Fibroblast of the aortic adventitia (primary cell): ENCODE results near the gene AKR1C8. TPM values are rescaled to one million over a fixed set of nuclear protein-coding genes. Genes with fewer than 3 reads are reported as not detected.
"Not testable (repeated sequence)": the region's sequence is repeated elsewhere in the genome, so short reads cannot be mapped to it uniquely, and the experiment has no call there.

ENCODE experiments used
- DNase-seq: peaks from one replicate; pipeline ENCODE4 v3.0.0-alpha.2; 2010; ENCODE audit warnings: low read depth
- H3K4me3 ChIP-seq: 2 replicates; pipeline ENCODE4 v1.5.1; 2011; ENCODE audit warnings: low read depth, mild to moderate bottlenecking, control low read depth, low read length, moderate library complexity
- CTCF ChIP-seq: IDR thresholded peaks from 2 replicates; pipeline ENCODE4 v1.5.1; 2011; ENCODE audit warnings: mild to moderate bottlenecking, low read length, control low read depth, inconsistent platforms; ENCODE audit not compliant: insufficient read depth
- total RNA-seq: library from RNA; depleted of rRNA; stranded (reverse); fragments of >200 nt; gene quantifications from 2 replicates; pipeline ENCODE4 v1.2.3, GENCODE V29; 2012; ENCODE audit warnings: low replicate concordance

AKR1C8 gene
- total RNA-seq, 1 donor: not detected

GRCh38 chr10:5147255-5147980 is 37.5 kb downstream of the AKR1C8 start:
- no peak for TF ChIP-seq CTCF
- no peak for DNase-seq
- no peak overlapping the region for H3K4me3 ChIP-seq

GRCh38 chr10:5146920-5147254 is 38.1 kb downstream of the AKR1C8 start:
- no peak overlapping the region for H3K4me3 ChIP-seq
- DNase-seq: no peak
- no peak for TF ChIP-seq CTCF

GRCh38 chr10:5143137-5143536 is 41.8 kb downstream of the AKR1C8 start:
- no peak for DNase-seq
- TF ChIP-seq CTCF: no peak
- H3K4me3 ChIP-seq: no peak overlapping the region

- no peak overlapping the region for H3K4me3 ChIP-seq
- no peak for TF ChIP-seq CTCF
- no peak for DNase-seq
These were observed 42.8 kb downstream of the AKR1C8 start for GRCh38 chr10:5142199-5142598.

GRCh38 chr10:5137699-5138098 is 47.3 kb downstream of the AKR1C8 start:
- not testable (repeated sequence) for DNase-seq, H3K4me3 ChIP-seq

GRCh38 chr10:5136468-5137087 is 48.4 kb downstream of the AKR1C8 start:
- TF ChIP-seq CTCF: no peak
- no peak overlapping the region for H3K4me3 ChIP-seq
- no peak for DNase-seq

GRCh38 chr10:5135581-5135980 is 49.4 kb downstream of the AKR1C8 start:
- no peak overlapping the region for H3K4me3 ChIP-seq
- no peak for DNase-seq
- no peak for TF ChIP-seq CTCF
